GM19455 (cell line): ENCODE data around the gene PCYT1A.
"Not testable (repeated sequence)": the region's sequence is repeated elsewhere in the genome, so short reads cannot be mapped to it uniquely, and the experiment has no call there.

Experiments
- ATAC-seq: cut with Tn5 transposase; IDR thresholded peaks from one replicate; pipeline ENCODE4 v1.9.1; 2021; ENCODE audit not compliant: unreplicated experiment

Gene PCYT1A

GRCh38 chr3:196287440-196288140 lies at the start of gene PCYT1A:
PCYT1A (minus strand) TSS chr3:196287726; CDS start chr3:196270531, 17,195 bp downstream.
- ATAC-seq: peak; percentile 91

GRCh38 chr3:196336319-196337145 lies 49.0 kb upstream of the PCYT1A start:
- ATAC-seq: no peak

GRCh38 chr3:196335503-196335948 lies 48.0 kb upstream of the PCYT1A start:
- no peak for ATAC-seq

GRCh38 chr3:196334982-196335381 lies 47.5 kb upstream of the PCYT1A start:
- no peak for ATAC-seq

GRCh38 chr3:196332168-196332567 lies 44.6 kb upstream of the PCYT1A start:
- no peak for ATAC-seq

GRCh38 chr3:196327405-196327804 lies 39.9 kb upstream of the PCYT1A start:
- ATAC-seq: no peak

GRCh38 chr3:196326936-196327335 lies 39.4 kb upstream of the PCYT1A start:
- ATAC-seq: no peak

GRCh38 chr3:196323691-196324090 lies 36.2 kb upstream of the PCYT1A start:
- ATAC-seq: no peak

GRCh38 chr3:196323016-196323415 lies 35.5 kb upstream of the PCYT1A start:
- no peak for ATAC-seq

GRCh38 chr3:196321162-196321561 lies 33.6 kb upstream of the PCYT1A start:
- ATAC-seq: no peak

GRCh38 chr3:196320137-196320536 lies 32.6 kb upstream of the PCYT1A start:
- ATAC-seq: no peak

GRCh38 chr3:196317687-196318467 lies 30.4 kb upstream of the PCYT1A start, which contains the start of gene DYNLT2B:
DYNLT2B (minus strand) TSS chr3:196318240; CDS start chr3:196318152, 88 bp downstream.
- ATAC-seq: peak; percentile 89

- ATAC-seq: not testable (repeated sequence)
Observed at GRCh38 chr3:196316799-196317686, 29.5 kb upstream of the PCYT1A start.

- ATAC-seq: no peak
Observed at GRCh38 chr3:196315821-196316220, 28.3 kb upstream of the PCYT1A start.

GRCh38 chr3:196314597-196314996 lies 27.1 kb upstream of the PCYT1A start:
- ATAC-seq: no peak

GRCh38 chr3:196314086-196314485 lies 26.6 kb upstream of the PCYT1A start:
- not testable (repeated sequence) for ATAC-seq

- ATAC-seq: not testable (repeated sequence)
Observed at GRCh38 chr3:196302960-196303359, 15.4 kb upstream of the PCYT1A start.

GRCh38 chr3:196302551-196302950 lies 15.0 kb upstream of the PCYT1A start:
- not testable (repeated sequence) for ATAC-seq

- ATAC-seq: no peak
Observed at GRCh38 chr3:196298521-196298920, 11.0 kb upstream of the PCYT1A start.

- ATAC-seq: no peak
Observed at GRCh38 chr3:196292286-196292923, 4.9 kb upstream of the PCYT1A start.
